ENCODE data around the gene EGLN2.

DNA sequence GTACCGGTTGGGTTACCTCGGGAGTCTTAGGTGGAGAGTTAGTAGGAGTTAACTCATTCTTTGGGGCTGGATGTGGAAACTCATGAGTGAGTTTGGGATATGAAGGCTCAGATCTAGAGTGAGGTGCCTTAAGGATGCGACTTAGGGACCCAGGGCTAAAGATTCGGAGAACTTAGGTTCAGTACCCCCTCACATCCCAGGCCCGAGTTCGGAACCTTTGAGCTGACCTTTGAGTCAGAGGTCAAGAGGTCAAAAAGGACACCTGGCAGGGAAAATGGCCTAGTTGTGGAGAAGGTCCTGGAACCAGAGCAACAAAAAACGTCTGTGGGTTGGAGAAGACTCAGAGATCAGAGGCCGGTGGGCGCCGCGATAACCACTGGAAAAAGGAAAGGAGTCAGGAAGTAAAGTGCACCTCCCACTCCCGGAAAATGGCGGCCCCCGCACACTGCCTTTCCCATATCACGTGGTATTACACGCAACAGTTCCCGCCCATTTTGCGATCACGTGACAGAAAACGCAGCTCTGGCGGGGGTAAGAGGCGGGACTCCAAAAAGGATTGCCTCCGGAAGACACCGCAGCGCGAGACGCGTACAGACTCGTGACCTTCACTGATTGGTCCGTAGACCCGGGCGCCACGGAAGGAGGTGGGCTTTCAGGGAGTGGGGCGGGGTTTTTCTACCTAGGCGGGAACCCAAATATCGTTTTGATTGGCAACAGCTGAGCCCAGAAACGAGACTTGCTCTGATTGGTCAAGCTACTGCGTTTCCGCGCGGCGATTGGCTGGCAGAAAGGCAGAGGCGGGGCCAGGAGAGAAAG is 48.7 kb upstream of the EGLN2 start, which contains the start of gene ACTMAP:
- TF ChIP-seq, protein P1, sequence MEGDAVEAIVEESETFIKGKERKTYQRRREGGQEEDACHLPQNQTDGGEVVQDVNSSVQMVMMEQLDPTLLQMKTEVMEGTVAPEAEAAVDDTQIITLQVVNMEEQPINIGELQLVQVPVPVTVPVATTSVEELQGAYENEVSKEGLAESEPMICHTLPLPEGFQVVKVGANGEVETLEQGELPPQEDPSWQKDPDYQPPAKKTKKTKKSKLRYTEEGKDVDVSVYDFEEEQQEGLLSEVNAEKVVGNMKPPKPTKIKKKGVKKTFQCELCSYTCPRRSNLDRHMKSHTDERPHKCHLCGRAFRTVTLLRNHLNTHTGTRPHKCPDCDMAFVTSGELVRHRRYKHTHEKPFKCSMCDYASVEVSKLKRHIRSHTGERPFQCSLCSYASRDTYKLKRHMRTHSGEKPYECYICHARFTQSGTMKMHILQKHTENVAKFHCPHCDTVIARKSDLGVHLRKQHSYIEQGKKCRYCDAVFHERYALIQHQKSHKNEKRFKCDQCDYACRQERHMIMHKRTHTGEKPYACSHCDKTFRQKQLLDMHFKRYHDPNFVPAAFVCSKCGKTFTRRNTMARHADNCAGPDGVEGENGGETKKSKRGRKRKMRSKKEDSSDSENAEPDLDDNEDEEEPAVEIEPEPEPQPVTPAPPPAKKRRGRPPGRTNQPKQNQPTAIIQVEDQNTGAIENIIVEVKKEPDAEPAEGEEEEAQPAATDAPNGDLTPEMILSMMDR (IDR thresholded peaks at IDR 0.05) = peak in 1 of 7 experiments; percentile 37
- peak in 2 of 3 donors; percentile 64 to 79 for TF ChIP-seq POLR2A (IDR thresholded peaks at IDR 0.05)

All from body of pancreas (tissue), 4 donors.